HepG2 (cell line): ENCODE data around the gene MYLK. TPM values are rescaled to one million over a fixed set of nuclear protein-coding genes. Genes with fewer than 3 reads are reported as not detected.

Experiments used
- ATF5 ChIP-seq: sonication (generic); formaldehyde crosslinking; IDR thresholded peaks from 2 replicates; pipeline ENCODE4 v1.4.0; 2020; ENCODE audit warnings: mild to moderate bottlenecking, low read depth, missing genetic modification reagents
- ELF3 ChIP-seq: IDR thresholded peaks from 2 replicates; pipeline ENCODE4 v1.6.1; 2016; ENCODE audit warnings: missing genetic modification reagents, missing compliant biosample characterization
- ESRRA ChIP-seq: sonication (generic); formaldehyde crosslinking; IDR thresholded peaks from 2 replicates; pipeline ENCODE4 v1.5.1; 2020; ENCODE audit warnings: mild to moderate bottlenecking, low read depth, missing genetic modification reagents
- HIVEP1 ChIP-seq: sonication (generic); formaldehyde crosslinking; IDR thresholded peaks from 2 replicates; pipeline ENCODE4 v1.4.0; 2020; ENCODE audit warnings: mild to moderate bottlenecking, missing genetic modification reagents
- JDP2 ChIP-seq: sonication (generic); formaldehyde crosslinking; IDR thresholded peaks from 2 replicates; pipeline ENCODE4 v1.8.1; 2022; ENCODE audit warnings: missing genetic modification reagents, borderline replicate concordance
- MAFG ChIP-seq: sonication (generic); formaldehyde crosslinking; IDR thresholded peaks from 2 replicates; pipeline ENCODE4 v1.5.1; 2020; ENCODE audit warnings: mild to moderate bottlenecking, missing genetic modification reagents
- MED8 ChIP-seq: sonication (generic); formaldehyde crosslinking; IDR thresholded peaks from 2 replicates; pipeline ENCODE4 v1.8.1; 2023; ENCODE audit warnings: mild to moderate bottlenecking, missing genetic modification reagents; ENCODE audit not compliant: insufficient replicate concordance
- NAIF1 ChIP-seq: sonication (generic); formaldehyde crosslinking; IDR thresholded peaks from 2 replicates; pipeline ENCODE4 v1.5.0; 2020; ENCODE audit warnings: mild to moderate bottlenecking, missing genetic modification reagents, borderline replicate concordance
- PAX8 ChIP-seq: sonication (generic); formaldehyde crosslinking; IDR thresholded peaks from 2 replicates; pipeline ENCODE4 v1.8.0; 2022; ENCODE audit warnings: mild to moderate bottlenecking, missing genetic modification reagents, borderline replicate concordance
- PHF20 ChIP-seq: sonication (generic); formaldehyde crosslinking; IDR thresholded peaks from 2 replicates; pipeline ENCODE4 v1.5.0; 2020; ENCODE audit warnings: mild to moderate bottlenecking, missing genetic modification reagents
- PHF8 ChIP-seq: sonication (generic); formaldehyde crosslinking; IDR thresholded peaks from 2 replicates; pipeline ENCODE4 v1.5.0; 2020; ENCODE audit warnings: missing genetic modification reagents
- SCMH1 ChIP-seq: sonication (generic); formaldehyde crosslinking; IDR thresholded peaks from 2 replicates; pipeline ENCODE4 v1.9.0; 2021; ENCODE audit warnings: missing genetic modification reagents, mild to moderate bottlenecking, borderline replicate concordance
- TEAD3 ChIP-seq: optimal IDR thresholded peaks from 2 replicates; pipeline ENCODE3; 2016; ENCODE audit warnings: borderline replicate concordance
- TMF1 ChIP-seq: sonication (generic); formaldehyde crosslinking; IDR thresholded peaks from 2 replicates; pipeline ENCODE4 v1.8.1; 2022; ENCODE audit warnings: low read depth, missing genetic modification reagents
- TRIM24 ChIP-seq: sonication (generic); formaldehyde crosslinking; IDR thresholded peaks from 2 replicates; pipeline ENCODE4 v1.8.0; 2022; ENCODE audit warnings: mild to moderate bottlenecking, missing genetic modification reagents
- ZFP36L2 ChIP-seq: sonication (generic); formaldehyde crosslinking; IDR thresholded peaks from 2 replicates; pipeline ENCODE4 v1.4.0; 2020; ENCODE audit warnings: missing genetic modification reagents
- ZMYM3 ChIP-seq: sonication (generic); formaldehyde crosslinking; IDR thresholded peaks from 2 replicates; pipeline ENCODE4 v1.5.1; 2020; ENCODE audit warnings: mild to moderate bottlenecking, missing genetic modification reagents
- ZNF264 ChIP-seq: sonication (generic); formaldehyde crosslinking; IDR thresholded peaks from 2 replicates; pipeline ENCODE4 v1.4.0; 2020; ENCODE audit warnings: missing genetic modification reagents
- ZNF33B ChIP-seq: sonication (generic); formaldehyde crosslinking; IDR thresholded peaks from 2 replicates; pipeline ENCODE4 v1.5.1; 2020; ENCODE audit warnings: mild to moderate bottlenecking, missing genetic modification reagents
- ZNF530 ChIP-seq: sonication (generic); formaldehyde crosslinking; IDR thresholded peaks from 2 replicates; pipeline ENCODE4 v1.5.0; 2020; ENCODE audit warnings: low read depth, mild to moderate bottlenecking, missing genetic modification reagents
- ZNF629 ChIP-seq: sonication (generic); formaldehyde crosslinking; conservative IDR thresholded peaks from 2 replicates; pipeline ENCODE4 v1.5.0; 2020; ENCODE audit warnings: missing genetic modification reagents
- ZNF724P ChIP-seq: sonication (generic); formaldehyde crosslinking; IDR thresholded peaks from 2 replicates; pipeline ENCODE4 v1.8.0; 2022; ENCODE audit warnings: missing genetic modification reagents, borderline replicate concordance
- ZSCAN25 ChIP-seq: sonication (generic); formaldehyde crosslinking; IDR thresholded peaks from 2 replicates; pipeline ENCODE4 v1.8.0; 2022; ENCODE audit warnings: mild to moderate bottlenecking, missing genetic modification reagents
- polyA plus RNA-seq, 8 experiments: library from polyadenylated mRNA; depleted of rRNA in 3 of 8; stranded (reverse) in 7 of 8; unstranded in 1 of 8; fragments of >200 nt; fragmentation: Illumina TruSeq in 4 of 8; extraction: Trizol in 4 of 8; gene quantifications; 2 replicates each; pipeline versions ENCODE4 v1.2.1 to v1.2.3, GENCODE V29; 2011 to 2016; ENCODE audit warnings: low read depth in 4 of 8, missing spikeins in 1 of 8, mixed read lengths in 1 of 8; ENCODE audit not compliant: insufficient read depth in 1 of 8
- total RNA-seq, 5 experiments: library from RNA; depleted of rRNA; stranded (reverse); fragments of >200 nt; fragmentation: Illumina TruSeq; extraction: Trizol; gene quantifications; 2 replicates each; pipeline ENCODE4 v1.2.3, GENCODE V29; 2016; ENCODE audit warnings: low read depth in 1 of 5
- TF ChIP-seq, protein P1 (sequence below): IDR thresholded peaks from 2 replicates; pipeline ENCODE4 v1.6.1; 2016; ENCODE audit warnings: low read depth, missing genetic modification reagents, missing compliant biosample characterization
- TF ChIP-seq, protein P2 (sequence below): sonication (generic); formaldehyde crosslinking; conservative IDR thresholded peaks from 2 replicates; pipeline ENCODE4 v1.4.0; 2020; ENCODE audit warnings: missing genetic modification reagents

Gene MYLK
- total and polyA plus RNA-seq, 2 of the 13 experiments (the other 11 are each of a cell fraction or from before 2014, with no cell fraction given): 10.6 to 34.9 TPM

GRCh38 chr3:123605789-123606234 lies 278.3 kb downstream of the MYLK start (continued):
- TF ChIP-seq ATF5 (no peak), HIVEP1 (CRISPR knock-in tag) (no peak), PHF8 (CRISPR knock-in tag) (peak; percentile 16; the same call in 1 of the 2 replicates), ZSCAN25 (CRISPR knock-in tag) (peak; percentile 47; the same call in 1 of the 2 replicates), ZNF724P (no peak), TEAD3 (peak; percentile 90), ZMYM3 (CRISPR knock-in tag) (peak; percentile 61; the same call in 1 of the 2 replicates), ZNF264 (CRISPR knock-in tag) (peak; percentile 33; the same call in 1 of the 2 replicates), MAFG (CRISPR knock-in tag) (no peak), SCMH1 (CRISPR knock-in tag) (no peak), JDP2 (CRISPR knock-in tag) (no peak), MED8 (no peak), TMF1 (no peak), ESRRA (CRISPR knock-in tag) (peak; percentile 100), NAIF1 (CRISPR knock-in tag) (no peak), PAX8 (no peak), ELF3 (peak; percentile 73), ZNF33B (CRISPR knock-in tag) (no peak), PHF20 (CRISPR knock-in tag) (no peak), ZNF629 (CRISPR knock-in tag) (peak; percentile 49; the same call in 1 of the 2 replicates), ZNF530 (CRISPR knock-in tag) (no peak), ZFP36L2 (CRISPR knock-in tag) (no peak), TRIM24 (CRISPR knock-in tag) (no peak)
- TF ChIP-seq, protein P1, sequence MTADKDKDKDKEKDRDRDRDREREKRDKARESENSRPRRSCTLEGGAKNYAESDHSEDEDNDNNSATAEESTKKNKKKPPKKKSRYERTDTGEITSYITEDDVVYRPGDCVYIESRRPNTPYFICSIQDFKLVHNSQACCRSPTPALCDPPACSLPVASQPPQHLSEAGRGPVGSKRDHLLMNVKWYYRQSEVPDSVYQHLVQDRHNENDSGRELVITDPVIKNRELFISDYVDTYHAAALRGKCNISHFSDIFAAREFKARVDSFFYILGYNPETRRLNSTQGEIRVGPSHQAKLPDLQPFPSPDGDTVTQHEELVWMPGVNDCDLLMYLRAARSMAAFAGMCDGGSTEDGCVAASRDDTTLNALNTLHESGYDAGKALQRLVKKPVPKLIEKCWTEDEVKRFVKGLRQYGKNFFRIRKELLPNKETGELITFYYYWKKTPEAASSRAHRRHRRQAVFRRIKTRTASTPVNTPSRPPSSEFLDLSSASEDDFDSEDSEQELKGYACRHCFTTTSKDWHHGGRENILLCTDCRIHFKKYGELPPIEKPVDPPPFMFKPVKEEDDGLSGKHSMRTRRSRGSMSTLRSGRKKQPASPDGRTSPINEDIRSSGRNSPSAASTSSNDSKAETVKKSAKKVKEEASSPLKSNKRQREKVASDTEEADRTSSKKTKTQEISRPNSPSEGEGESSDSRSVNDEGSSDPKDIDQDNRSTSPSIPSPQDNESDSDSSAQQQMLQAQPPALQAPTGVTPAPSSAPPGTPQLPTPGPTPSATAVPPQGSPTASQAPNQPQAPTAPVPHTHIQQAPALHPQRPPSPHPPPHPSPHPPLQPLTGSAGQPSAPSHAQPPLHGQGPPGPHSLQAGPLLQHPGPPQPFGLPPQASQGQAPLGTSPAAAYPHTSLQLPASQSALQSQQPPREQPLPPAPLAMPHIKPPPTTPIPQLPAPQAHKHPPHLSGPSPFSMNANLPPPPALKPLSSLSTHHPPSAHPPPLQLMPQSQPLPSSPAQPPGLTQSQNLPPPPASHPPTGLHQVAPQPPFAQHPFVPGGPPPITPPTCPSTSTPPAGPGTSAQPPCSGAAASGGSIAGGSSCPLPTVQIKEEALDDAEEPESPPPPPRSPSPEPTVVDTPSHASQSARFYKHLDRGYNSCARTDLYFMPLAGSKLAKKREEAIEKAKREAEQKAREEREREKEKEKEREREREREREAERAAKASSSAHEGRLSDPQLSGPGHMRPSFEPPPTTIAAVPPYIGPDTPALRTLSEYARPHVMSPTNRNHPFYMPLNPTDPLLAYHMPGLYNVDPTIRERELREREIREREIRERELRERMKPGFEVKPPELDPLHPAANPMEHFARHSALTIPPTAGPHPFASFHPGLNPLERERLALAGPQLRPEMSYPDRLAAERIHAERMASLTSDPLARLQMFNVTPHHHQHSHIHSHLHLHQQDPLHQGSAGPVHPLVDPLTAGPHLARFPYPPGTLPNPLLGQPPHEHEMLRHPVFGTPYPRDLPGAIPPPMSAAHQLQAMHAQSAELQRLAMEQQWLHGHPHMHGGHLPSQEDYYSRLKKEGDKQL (CRISPR knock-in tag): peak; percentile 78
- TF ChIP-seq, protein P2, sequence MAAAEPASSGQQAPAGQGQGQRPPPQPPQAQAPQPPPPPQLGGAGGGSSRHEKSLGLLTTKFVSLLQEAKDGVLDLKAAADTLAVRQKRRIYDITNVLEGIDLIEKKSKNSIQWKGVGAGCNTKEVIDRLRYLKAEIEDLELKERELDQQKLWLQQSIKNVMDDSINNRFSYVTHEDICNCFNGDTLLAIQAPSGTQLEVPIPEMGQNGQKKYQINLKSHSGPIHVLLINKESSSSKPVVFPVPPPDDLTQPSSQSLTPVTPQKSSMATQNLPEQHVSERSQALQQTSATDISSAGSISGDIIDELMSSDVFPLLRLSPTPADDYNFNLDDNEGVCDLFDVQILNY (CRISPR knock-in tag): no peak
